NCI-H69 (cell line): ENCODE data around the gene MLNR.

Source experiments
- DNase-seq: peaks from one replicate; lab custom pipeline; 2025; lab: John Stamatoyannopoulos, UW

The MLNR gene

GRCh38 chr13:49226613-49227012, 6.5 kb downstream of the MLNR start:
- no peak for DNase-seq

GRCh38 chr13:49234741-49235140, 14.6 kb downstream of the MLNR start:
- no peak for DNase-seq

GRCh38 chr13:49235856-49236431, 15.8 kb downstream of the MLNR start:
- DNase-seq: no peak

- no peak for DNase-seq
Measured at GRCh38 chr13:49238621-49239020, 18.5 kb downstream of the MLNR start.

GRCh38 chr13:49240017-49240416, 19.9 kb downstream of the MLNR start:
- peak; percentile 37 for DNase-seq

- DNase-seq: no peak
Measured at GRCh38 chr13:49241296-49241695, 21.2 kb downstream of the MLNR start.

GRCh38 chr13:49245101-49245500, 25.0 kb downstream of the MLNR start:
- no peak for DNase-seq

GRCh38 chr13:49246850-49247642, 26.9 kb downstream of the MLNR start:
- no peak for DNase-seq

GRCh38 chr13:49247643-49248621, 27.8 kb downstream of the MLNR start, which contains the start of gene CDADC1:
TSS of gene CDADC1 (plus strand) at chr13:49247925. CDS start at chr13:49248038, 113 bp downstream.
- peak; percentile 93 for DNase-seq

GRCh38 chr13:49248622-49249002, 28.5 kb downstream of the MLNR start:
- DNase-seq: no peak

GRCh38 chr13:49251326-49251725, 31.2 kb downstream of the MLNR start:
- no peak for DNase-seq

- DNase-seq: no peak
Measured at GRCh38 chr13:49253310-49253709, 33.2 kb downstream of the MLNR start.

GRCh38 chr13:49254007-49254406, 33.9 kb downstream of the MLNR start:
- DNase-seq: no peak

- DNase-seq: no peak
Measured at GRCh38 chr13:49256841-49257240, 36.7 kb downstream of the MLNR start.

GRCh38 chr13:49258089-49258796, 38.1 kb downstream of the MLNR start:
- DNase-seq: no peak

- no peak for DNase-seq
Measured at GRCh38 chr13:49259586-49259985, 39.4 kb downstream of the MLNR start.

GRCh38 chr13:49262634-49263033, 42.5 kb downstream of the MLNR start:
- no peak for DNase-seq

GRCh38 chr13:49265822-49266221, 45.7 kb downstream of the MLNR start:
- DNase-seq: no peak

- DNase-seq: no peak
Measured at GRCh38 chr13:49271264-49271663, 51.1 kb downstream of the MLNR start.
